CD14-positive monocyte (primary cell): ENCODE measurements around the gene FCGBP. TPM values are rescaled to one million over a fixed set of nuclear protein-coding genes. Genes with fewer than 3 reads are reported as not detected.
"Not testable (repeated sequence)": the region's sequence is repeated elsewhere in the genome, so short reads cannot be mapped to it uniquely, and the experiment has no call there.

Experiments used
- DNase-seq, 3 donors: peaks; one replicate each; pipeline ENCODE4 v3.0.0-alpha.2; 2011 to 2022
- H2AFZ ChIP-seq: 2 replicates; pipeline ENCODE4 v1.6.0; 2012; ENCODE audit warnings: mild to moderate bottlenecking, low read depth, low read length, inconsistent platforms; ENCODE audit not compliant: insufficient read depth, poor library complexity, severe bottlenecking
- H3K27ac ChIP-seq, 2 donors: 1 replicate in 1 of 2; 2 replicates in 1 of 2; pipeline ENCODE4 v1.5.1; 2012 to 2013; ENCODE audit warnings: low read length in 2 of 2, control low read depth in 1 of 2, inconsistent platforms in 1 of 2, low read depth in 1 of 2, mild to moderate bottlenecking in 1 of 2
- H3K27me3 ChIP-seq, 2 donors: one replicate each; pipeline versions ENCODE4 v1.6.0 to v1.6.1; 2011 to 2013; ENCODE audit warnings: low read length in 2 of 2; ENCODE audit not compliant: control insufficient read depth in 2 of 2, insufficient read depth in 2 of 2
- H3K36me3 ChIP-seq, 2 donors: replicated peaks in 1 of 2; 1 replicate in 1 of 2; 2 replicates in 1 of 2; pipeline versions ENCODE4 v1.5.1 to v1.6.1; 2012 to 2013; ENCODE audit warnings: low read length in 2 of 2, control low read depth in 1 of 2, inconsistent platforms in 1 of 2, mild to moderate bottlenecking in 1 of 2; ENCODE audit not compliant: insufficient read depth in 2 of 2, control insufficient read depth in 1 of 2
- H3K4me1 ChIP-seq, 2 donors: 1 replicate in 1 of 2; 2 replicates in 1 of 2; pipeline versions ENCODE4 v1.5.1 to v1.6.1; 2012 to 2013; ENCODE audit warnings: low read length in 2 of 2, control low read depth in 1 of 2, inconsistent platforms in 1 of 2, mild to moderate bottlenecking in 1 of 2, moderate library complexity in 1 of 2; ENCODE audit not compliant: insufficient read depth in 2 of 2, control insufficient read depth in 1 of 2
- H3K4me2 ChIP-seq: replicated peaks from 2 replicates; pipeline ENCODE3; 2012; ENCODE audit warnings: low read length, moderate library complexity, mild to moderate bottlenecking; ENCODE audit not compliant: poor library complexity, severe bottlenecking; ENCODE audit errors: extremely low read depth
- H3K4me3 ChIP-seq, 3 experiments: fragments of 200-600 bp in 1 of 3; sonication (generic) in 1 of 3; replicated peaks in 1 of 3; 1 replicate in 2 of 3; 2 replicates in 1 of 3; pipeline ENCODE4 v1.5.1; 2011 to 2013; ENCODE audit warnings: low read length in 3 of 3, mild to moderate bottlenecking in 3 of 3, control low read depth in 2 of 3, low read depth in 2 of 3, inconsistent platforms in 1 of 3, moderate library complexity in 1 of 3
- H3K79me2 ChIP-seq: 2 replicates; pipeline ENCODE4 v1.6.0; 2012; ENCODE audit warnings: mild to moderate bottlenecking, control low read depth, inconsistent platforms, low read length, moderate library complexity; ENCODE audit not compliant: insufficient read depth
- H3K9ac ChIP-seq: 2 replicates; pipeline ENCODE4 v1.6.0; 2017; ENCODE audit warnings: low read length, mild to moderate bottlenecking; ENCODE audit not compliant: insufficient read depth, poor library complexity, severe bottlenecking
- H3K9me3 ChIP-seq, 2 donors: replicated peaks in 1 of 2; 1 replicate in 1 of 2; 2 replicates in 1 of 2; pipeline versions ENCODE4 v1.5.1 to v1.6.1; 2012 to 2013; ENCODE audit warnings: low read length in 2 of 2, control low read depth in 1 of 2; ENCODE audit not compliant: control insufficient read depth in 1 of 2, insufficient read depth in 1 of 2
- H4K20me1 ChIP-seq: 2 replicates; pipeline ENCODE4 v1.6.0; 2012; ENCODE audit warnings: mild to moderate bottlenecking, low read length, control low read depth, moderate library complexity; ENCODE audit not compliant: insufficient read depth
- H3K27ac Mint-ChIP-seq, 7 donors: one replicate each; pipeline ENCODE4 v1.8.0; 2020; ENCODE audit warnings: mild to moderate bottlenecking in 7 of 7, mixed read lengths in 7 of 7, moderate library complexity in 6 of 7, inconsistent platforms in 2 of 7
- H3K27me3 Mint-ChIP-seq, 3 donors: one replicate each; pipeline ENCODE4 v1.8.0; 2021 to 2022; ENCODE audit warnings: low read depth in 3 of 3, mild to moderate bottlenecking in 3 of 3, mixed read lengths in 3 of 3, moderate library complexity in 3 of 3, inconsistent platforms in 1 of 3
- H3K36me3 Mint-ChIP-seq, 2 donors: one replicate each; pipeline ENCODE4 v1.8.0; 2020; ENCODE audit warnings: mixed read lengths in 2 of 2, inconsistent platforms in 1 of 2, mild to moderate bottlenecking in 1 of 2
- H3K4me1 Mint-ChIP-seq: one replicate; pipeline ENCODE4 v1.8.0; 2020; ENCODE audit warnings: mild to moderate bottlenecking, mixed read lengths
- H3K4me3 Mint-ChIP-seq, 2 donors: one replicate each; pipeline ENCODE4 v1.8.0; 2020; ENCODE audit warnings: mild to moderate bottlenecking in 2 of 2, mixed read lengths in 2 of 2, moderate library complexity in 1 of 2
- H3K9me3 Mint-ChIP-seq, 7 donors: one replicate each; pipeline ENCODE4 v1.8.0; 2020 to 2022; ENCODE audit warnings: mixed read lengths in 7 of 7, mild to moderate bottlenecking in 6 of 7, moderate library complexity in 6 of 7, inconsistent platforms in 2 of 7
- WGBS: methylation state at CpG from one replicate; pipeline ENCODE4 v1.1.5; 2013; ENCODE audit warnings: missing lambda C conversion rate; ENCODE audit not compliant: insufficient coverage; 5-methylcytosine and 5-hydroxymethylcytosine counted together
- intact Hi-C, 2 donors: fragments of 100-400 bp; cut with micrococcal nuclease; formaldehyde crosslinking; loops; one replicate each; pipeline versions ENCODE4 v1.15.0 to v1.15.1; 2023
- polyA plus RNA-seq, 3 donors: library from polyadenylated mRNA; depleted of rRNA in 1 of 3; unstranded in 2 of 3; stranded (reverse) in 1 of 3; fragments of 300-500 nt in 2 of 3; fragments of >200 nt in 1 of 3; fragmentation: Illumina TruSeq in 2 of 3; gene quantifications; 1 replicate in 2 of 3; 2 replicates in 1 of 3; pipeline ENCODE4 v1.2.3, GENCODE V29; 2012 to 2021
- TF ChIP-seq, protein P1 (sequence below): fragments of 200-600 bp; IDR thresholded peaks from one replicate; pipeline ENCODE4 v1.8.0; 2022; ENCODE audit warnings: antibody characterized with exemption, mild to moderate bottlenecking

The FCGBP gene
- polyA plus RNA-seq, 3 donors, result 0.07 to 0.29 TPM; not detected in 1

DNA sequence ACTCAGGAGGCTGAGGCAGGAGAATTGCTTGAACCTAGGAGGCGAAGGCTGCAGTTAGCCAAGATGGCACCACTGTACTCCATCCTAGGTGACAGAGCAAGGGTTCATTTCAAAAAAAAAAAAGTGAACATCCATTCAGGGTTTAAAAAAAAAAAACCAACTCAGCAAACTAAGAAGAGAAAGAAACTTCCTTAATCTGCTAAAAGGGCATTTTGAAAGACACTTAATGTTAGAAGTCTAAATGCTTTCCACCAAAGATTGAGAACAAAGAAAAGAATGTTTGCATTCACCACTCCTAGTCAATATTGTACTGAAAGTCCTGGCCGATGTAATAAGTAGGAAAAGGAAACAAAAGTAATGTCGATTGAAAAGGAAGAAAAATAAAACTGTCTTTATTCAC, 29.5 kb upstream of the FCGBP start:
- H3K27me3 ChIP-seq, result peaks cover 39 to 79% of the 10 kb centered on the region in 2 donors
- H3K4me3 Mint-ChIP-seq, result peak overlapping the region in 1 of 2 donors; percentile 56
- H3K79me2 ChIP-seq, result no peaks in the 10 kb centered on the region
- H3K27me3 Mint-ChIP-seq, result peaks cover 84 to 98% (median 87%) of the 10 kb centered on the region in 3 donors
- H3K4me3 ChIP-seq, result no peak overlapping the region
- H3K36me3 Mint-ChIP-seq, result no peaks in the 10 kb centered on the region
- intact Hi-C loops, result loop anchor here in 1 of 2 donors (5.0 kb wide), 1 partner anchor 37 kb away; no protein-coding TSS in a partner anchor
- peaks cover 25 to 29% of the 10 kb centered on the region in 2 donors for H3K4me1 ChIP-seq
- no peak for DNase-seq
- no peak overlapping the region for H3K4me2 ChIP-seq
- H3K4me1 Mint-ChIP-seq, result peaks cover 24% of the 10 kb centered on the region
- H3K9ac ChIP-seq, result no peak overlapping the region
- H3K27ac Mint-ChIP-seq, result no peak overlapping the region
- TF ChIP-seq, protein P1, sequence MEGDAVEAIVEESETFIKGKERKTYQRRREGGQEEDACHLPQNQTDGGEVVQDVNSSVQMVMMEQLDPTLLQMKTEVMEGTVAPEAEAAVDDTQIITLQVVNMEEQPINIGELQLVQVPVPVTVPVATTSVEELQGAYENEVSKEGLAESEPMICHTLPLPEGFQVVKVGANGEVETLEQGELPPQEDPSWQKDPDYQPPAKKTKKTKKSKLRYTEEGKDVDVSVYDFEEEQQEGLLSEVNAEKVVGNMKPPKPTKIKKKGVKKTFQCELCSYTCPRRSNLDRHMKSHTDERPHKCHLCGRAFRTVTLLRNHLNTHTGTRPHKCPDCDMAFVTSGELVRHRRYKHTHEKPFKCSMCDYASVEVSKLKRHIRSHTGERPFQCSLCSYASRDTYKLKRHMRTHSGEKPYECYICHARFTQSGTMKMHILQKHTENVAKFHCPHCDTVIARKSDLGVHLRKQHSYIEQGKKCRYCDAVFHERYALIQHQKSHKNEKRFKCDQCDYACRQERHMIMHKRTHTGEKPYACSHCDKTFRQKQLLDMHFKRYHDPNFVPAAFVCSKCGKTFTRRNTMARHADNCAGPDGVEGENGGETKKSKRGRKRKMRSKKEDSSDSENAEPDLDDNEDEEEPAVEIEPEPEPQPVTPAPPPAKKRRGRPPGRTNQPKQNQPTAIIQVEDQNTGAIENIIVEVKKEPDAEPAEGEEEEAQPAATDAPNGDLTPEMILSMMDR, result no peak
- H4K20me1 ChIP-seq, result no peaks in the 10 kb centered on the region
- peaks cover 0 to 6% (median 2%) of the 10 kb centered on the region in 7 donors for H3K9me3 Mint-ChIP-seq
- WGBS, result no CpG with 5 or more reads among the region's 3 CpGs
- H3K27ac ChIP-seq, result no peak overlapping the region
- no peaks in the 10 kb centered on the region for H3K36me3 ChIP-seq
- H3K9me3 ChIP-seq, result no peaks in the 10 kb centered on the region
- no peak overlapping the region for H2AFZ ChIP-seq

DNA sequence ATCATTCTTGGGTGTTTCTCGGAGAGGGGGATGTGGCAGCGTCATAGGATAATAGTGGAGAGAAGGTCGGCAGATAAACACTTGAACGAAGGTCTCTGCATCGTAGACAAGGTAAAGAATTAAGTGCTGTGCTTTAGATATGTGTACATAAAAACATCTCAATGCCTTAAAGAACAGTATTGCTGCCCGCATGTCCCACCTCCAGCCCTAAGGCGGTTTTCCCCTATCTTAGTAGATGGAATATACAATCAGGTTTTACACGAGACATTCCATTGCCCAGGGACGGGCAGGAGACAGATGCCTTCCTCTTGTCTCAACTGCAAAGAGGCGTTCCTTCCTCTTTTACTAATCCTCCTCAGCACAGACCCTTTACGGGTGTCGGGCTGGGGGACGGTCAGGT, 25.0 kb upstream of the FCGBP start:
- H3K9me3 ChIP-seq, H3K36me3 Mint-ChIP-seq, H3K4me3 ChIP-seq, H3K36me3 ChIP-seq, H3K27ac ChIP-seq, H3K9me3 Mint-ChIP-seq, intact Hi-C loops, H3K79me2 ChIP-seq, H3K4me2 ChIP-seq, H4K20me1 ChIP-seq, DNase-seq, H2AFZ ChIP-seq, H3K9ac ChIP-seq: not testable (repeated sequence)
- H3K4me1 ChIP-seq, result peaks cover 28 to 32% of the 10 kb centered on the region in 2 donors
- Mint-ChIP-seq H3K27ac (peak overlapping the region in 1 of 7 donors; percentile 29), H3K4me1 (peaks cover 24% of the 10 kb centered on the region), H3K4me3 (peak overlapping the region in 1 of 2 donors; percentile 83), H3K27me3 (peaks cover 70 to 87% (median 71%) of the 10 kb centered on the region in 3 donors)
- H3K27me3 ChIP-seq, result peaks cover 43 to 60% of the 10 kb centered on the region in 2 donors
- WGBS, result 33% methylated on average over 1 of the region's 13 CpGs

DNA sequence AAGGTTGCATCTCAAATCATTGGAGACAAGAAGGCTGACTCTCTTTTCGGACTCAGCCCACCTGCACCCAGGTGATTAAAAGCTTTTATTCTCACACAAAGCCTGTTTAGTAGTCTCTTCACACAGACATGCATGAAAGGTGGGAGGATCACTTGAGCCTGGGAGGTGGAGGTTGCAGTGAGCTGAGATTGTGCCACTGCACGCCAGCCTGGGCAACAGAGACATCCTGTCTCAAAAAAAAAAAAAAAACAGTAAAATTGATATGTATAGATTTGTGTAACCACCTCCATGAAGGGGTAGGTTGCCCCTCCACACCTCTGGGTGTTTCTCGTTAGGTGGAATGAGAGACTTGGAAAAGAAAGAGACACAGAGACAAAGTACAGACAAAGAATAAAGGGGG, 24.5 kb upstream of the FCGBP start:
- H3K4me3 Mint-ChIP-seq, result peak overlapping the region in 1 of 2 donors; percentile 83
- H3K4me1 ChIP-seq, result peaks cover 33 to 35% of the 10 kb centered on the region in 2 donors
- H3K27me3 ChIP-seq, result peaks cover 41 to 60% of the 10 kb centered on the region in 2 donors
- peaks cover 69 to 82% (median 70%) of the 10 kb centered on the region in 3 donors for H3K27me3 Mint-ChIP-seq
- H3K4me2 ChIP-seq, H3K9me3 ChIP-seq, H3K27ac ChIP-seq, DNase-seq, H3K9ac ChIP-seq, H3K36me3 Mint-ChIP-seq, H3K36me3 ChIP-seq, H3K9me3 Mint-ChIP-seq, H2AFZ ChIP-seq, H3K4me3 ChIP-seq, H3K79me2 ChIP-seq, H4K20me1 ChIP-seq, intact Hi-C loops: not testable (repeated sequence)
- no CpG with 5 or more reads among the region's 3 CpGs for WGBS
- peak overlapping the region in 1 of 7 donors; percentile 29 for H3K27ac Mint-ChIP-seq
- H3K4me1 Mint-ChIP-seq, result peaks cover 26% of the 10 kb centered on the region

DNA sequence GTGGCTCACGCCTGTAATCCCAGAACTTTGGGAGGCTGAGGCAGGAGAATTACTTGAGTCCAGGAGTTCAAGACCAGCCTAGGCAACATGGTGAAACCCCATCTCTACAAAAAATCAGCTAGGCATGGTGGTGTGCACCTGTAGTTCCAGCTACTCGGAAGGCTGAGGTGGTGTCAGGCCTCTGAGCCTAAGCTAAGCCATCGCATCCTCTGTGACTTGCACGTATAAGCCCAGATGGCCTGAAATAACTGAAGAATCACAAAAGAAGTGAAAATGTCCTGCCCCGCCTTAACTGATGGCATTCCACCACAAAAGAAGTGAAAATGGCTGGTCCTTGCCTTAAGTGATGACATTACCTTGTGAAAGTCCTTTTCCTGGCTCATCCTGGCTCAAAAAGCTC, 23.5 kb upstream of the FCGBP start:
- Histone ChIP-seq H3K27me3 (peaks cover 35 to 52% of the 10 kb centered on the region in 2 donors), H3K4me1 (peaks cover 39 to 40% of the 10 kb centered on the region in 2 donors)
- H3K4me3 ChIP-seq, DNase-seq, H3K9ac ChIP-seq, H3K79me2 ChIP-seq, H3K9me3 Mint-ChIP-seq, H3K36me3 Mint-ChIP-seq, H3K36me3 ChIP-seq, H2AFZ ChIP-seq, H3K4me2 ChIP-seq, H3K27ac Mint-ChIP-seq, intact Hi-C loops, H3K9me3 ChIP-seq, H4K20me1 ChIP-seq, H3K27ac ChIP-seq: not testable (repeated sequence)
- H3K4me3 Mint-ChIP-seq, result peak overlapping the region in 1 of 2 donors; percentile 35
- H3K4me1 Mint-ChIP-seq, result peaks cover 36% of the 10 kb centered on the region
- H3K27me3 Mint-ChIP-seq, result peaks cover 61 to 72% (median 64%) of the 10 kb centered on the region in 3 donors
- WGBS, result 87% methylated on average over 2 of the region's 5 CpGs
